Mucosa of gallbladder (tissue), 1 donor: Measurements from ENCODE around the gene USP25. TPM values are rescaled to one million over a fixed set of nuclear protein-coding genes. Genes with fewer than 3 reads are reported as not detected.
A peak's percentile ranks its signal among the peaks of the same experiment; 100 is the strongest.
"Not testable (repeated sequence)": the region's sequence is repeated elsewhere in the genome, so short reads cannot be mapped to it uniquely, and the experiment has no call there.

Experiments used
- DNase-seq: peaks from one replicate; pipeline ENCODE4 v3.0.0-alpha.2; 2020; ENCODE audit warnings: low spot score
- total RNA-seq: library from RNA; stranded (reverse); gene quantifications from one replicate; pipeline ENCODE4 v1.2.1, GENCODE V29; 2021
- donor health status: DM: no; HTN: no; CAD: no.

USP25 gene
- total RNA-seq, 1 donor from 2014 or later = 36.6 TPM

DNA sequence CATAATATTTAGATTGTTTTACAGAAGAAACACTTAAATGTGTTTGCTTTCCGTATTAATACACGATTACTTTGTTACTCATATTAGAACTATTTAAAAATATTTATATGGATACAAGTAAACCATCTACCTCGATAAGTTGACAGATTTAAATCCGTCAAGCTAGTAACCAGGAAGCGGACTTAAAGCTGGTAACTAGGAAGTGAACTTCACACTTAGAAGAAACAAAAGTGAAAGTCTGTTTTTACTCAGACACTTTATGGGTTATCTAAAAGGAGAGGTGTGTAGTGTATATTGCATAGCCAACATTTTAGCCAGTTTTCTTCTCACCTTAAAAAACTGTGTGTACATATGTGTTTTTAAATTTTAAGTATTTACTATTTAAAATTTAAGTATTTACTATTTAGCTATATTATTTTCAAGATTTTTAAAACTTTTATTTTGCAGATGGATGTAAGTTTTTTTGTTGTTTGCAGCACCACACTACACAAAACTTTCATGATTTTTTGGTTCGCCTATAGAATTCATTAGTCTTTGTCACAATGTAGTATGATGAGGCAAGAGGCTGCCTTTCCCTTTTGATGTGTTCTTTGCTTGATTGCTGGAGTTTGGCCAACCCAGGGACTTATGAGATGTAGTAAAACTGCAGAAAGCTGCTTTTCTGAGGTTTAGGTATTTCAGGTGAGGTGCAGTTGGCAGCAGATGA is 2.7 kb downstream of the USP25 start:
- no peak for DNase-seq

- no peak for DNase-seq
Observed at GRCh38 chr21:15732996-15733329, 3.2 kb downstream of the USP25 start.

- DNase-seq = no peak
Observed at GRCh38 chr21:15735409-15735808, 5.6 kb downstream of the USP25 start.

- DNase-seq = not testable (repeated sequence)
Observed at GRCh38 chr21:15735931-15736330, 6.1 kb downstream of the USP25 start.

DNA sequence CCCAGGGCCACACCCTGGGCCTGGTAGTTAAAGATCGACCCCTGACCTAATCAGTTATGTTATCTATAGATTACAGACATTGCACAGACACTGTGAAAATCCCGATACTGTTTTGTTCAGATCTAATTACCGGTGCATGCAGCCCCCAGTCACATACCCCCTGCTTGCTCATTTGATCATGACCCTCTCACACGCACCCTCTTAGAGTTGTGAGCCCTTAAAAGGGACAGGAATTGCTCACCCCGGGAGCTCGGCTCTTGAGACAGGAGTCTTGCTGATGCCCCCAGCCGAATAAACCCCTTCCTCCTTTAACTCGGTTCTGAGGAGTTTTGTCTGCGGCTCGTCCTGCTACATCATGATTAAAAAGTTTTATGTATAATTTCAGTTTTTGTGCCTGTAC is 9.0 kb downstream of the USP25 start:
- DNase-seq = not testable (repeated sequence)

GRCh38 chr21:15740383-15740782 is 10.6 kb downstream of the USP25 start:
- DNase-seq = no peak

DNA sequence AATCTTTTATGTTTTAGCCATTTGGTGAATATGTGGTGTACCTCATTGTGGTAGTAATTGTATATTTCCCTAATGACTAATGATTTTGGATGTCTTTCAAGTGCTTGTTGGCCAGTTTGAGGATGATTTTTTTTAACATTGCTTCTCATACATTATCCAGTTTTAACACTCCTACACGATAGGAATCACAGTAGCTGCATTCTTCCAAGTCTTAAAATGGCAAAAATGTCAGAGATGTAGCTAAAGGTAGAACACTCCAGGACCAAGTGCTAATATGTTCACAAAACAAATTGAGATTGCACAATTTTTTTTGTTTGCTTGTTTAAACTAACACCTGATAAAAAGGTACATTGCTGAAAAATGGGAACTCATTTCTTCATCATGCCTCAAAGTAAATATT is 11.7 kb downstream of the USP25 start:
- DNase-seq = no peak

- DNase-seq = no peak
Observed at GRCh38 chr21:15742052-15742670, 12.4 kb downstream of the USP25 start.

GRCh38 chr21:15742694-15743093 is 12.9 kb downstream of the USP25 start:
- no peak for DNase-seq

DNA sequence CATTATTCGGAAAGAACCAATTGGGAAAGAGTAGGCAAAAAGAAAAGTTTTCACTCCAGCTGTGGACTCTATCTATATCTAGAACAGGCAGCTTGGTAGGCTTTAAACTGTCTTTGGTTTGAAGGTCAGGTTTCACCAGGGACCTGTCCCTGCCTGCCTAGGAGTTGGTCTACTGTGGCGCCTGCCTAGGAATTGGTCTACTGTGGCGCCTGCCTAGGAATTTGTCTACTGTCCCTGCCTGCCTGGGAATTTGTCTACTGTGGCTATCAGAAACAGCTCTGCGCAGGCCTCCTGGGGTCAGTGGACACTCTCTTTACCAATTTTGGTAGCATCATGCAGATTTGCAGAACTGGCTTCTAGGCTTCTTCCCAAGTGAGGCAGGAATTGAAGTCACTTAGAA is 13.8 kb downstream of the USP25 start:
- DNase-seq = no peak

DNA sequence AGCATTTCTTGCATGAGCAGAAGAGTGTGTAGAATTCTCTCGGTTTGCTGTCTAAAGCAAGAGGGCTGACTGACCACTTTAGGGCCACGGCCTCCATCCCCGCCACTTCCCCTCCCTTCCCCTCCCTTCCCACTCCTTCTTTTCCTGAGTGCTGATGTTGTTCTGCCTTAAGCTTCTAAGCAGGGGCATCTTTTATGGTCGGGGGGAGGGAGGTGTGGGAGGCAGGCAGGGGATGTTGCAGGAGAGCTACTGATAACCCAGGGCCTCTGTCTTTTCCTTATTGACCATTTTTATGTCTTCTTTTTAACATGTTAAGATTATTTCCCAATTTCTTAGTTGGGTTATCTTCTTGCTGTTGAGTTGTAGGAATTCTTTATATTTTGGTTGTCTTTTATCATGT is 15.1 kb downstream of the USP25 start:
- DNase-seq = no peak

- no peak for DNase-seq
Observed at GRCh38 chr21:15748586-15748985, 18.8 kb downstream of the USP25 start.

DNA sequence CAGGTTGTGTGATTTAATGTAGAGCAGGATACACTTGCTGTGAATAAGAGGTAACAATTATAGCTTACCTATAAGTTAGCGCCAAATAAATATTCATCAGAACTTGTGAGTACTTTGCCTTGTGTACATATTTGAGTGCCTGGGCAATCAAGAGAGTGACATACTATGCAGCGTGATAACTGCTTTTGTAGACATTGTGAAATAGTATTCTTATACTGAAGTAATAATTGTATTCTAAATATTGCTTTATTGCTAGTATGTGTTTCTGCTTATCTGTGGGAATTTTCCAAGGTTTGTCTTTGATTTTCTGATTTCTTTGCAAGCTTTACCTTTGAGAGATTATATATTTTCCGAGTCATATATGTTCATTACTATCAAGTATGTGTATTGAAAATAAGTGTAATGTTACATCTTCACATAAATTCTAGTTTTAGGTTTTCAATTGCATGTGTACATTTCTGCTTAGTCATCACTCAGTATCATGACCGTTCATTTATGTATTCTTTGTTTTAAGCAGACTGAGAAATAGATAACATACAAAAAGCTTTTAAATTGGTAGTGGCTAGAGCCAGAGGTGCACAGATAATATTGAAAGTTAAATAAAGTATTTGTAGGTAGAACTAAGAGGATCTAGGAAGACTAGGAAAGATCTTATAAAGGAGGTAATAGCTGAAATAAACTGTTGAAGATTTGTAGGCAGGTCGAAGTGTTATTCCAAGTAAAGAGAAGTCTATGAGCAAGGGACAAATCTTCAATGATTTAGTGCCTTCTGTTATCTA is 19.5 kb downstream of the USP25 start:
- no peak for DNase-seq

DNA sequence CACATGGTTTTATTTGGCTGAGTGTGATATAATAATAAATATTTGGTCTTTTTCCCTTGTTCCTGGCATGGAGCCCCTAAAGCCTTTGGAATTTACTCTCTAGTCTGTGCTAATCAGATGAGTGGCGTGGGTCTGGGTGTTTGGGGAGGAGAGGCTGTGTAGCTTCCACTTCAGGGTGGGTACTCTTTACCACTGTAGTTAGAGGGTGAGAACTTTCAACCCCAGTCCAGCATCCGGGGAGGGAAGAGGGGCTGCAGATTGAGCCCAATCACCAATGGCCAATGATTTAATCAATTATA is 20.0 kb downstream of the USP25 start:
- no peak for DNase-seq

DNA sequence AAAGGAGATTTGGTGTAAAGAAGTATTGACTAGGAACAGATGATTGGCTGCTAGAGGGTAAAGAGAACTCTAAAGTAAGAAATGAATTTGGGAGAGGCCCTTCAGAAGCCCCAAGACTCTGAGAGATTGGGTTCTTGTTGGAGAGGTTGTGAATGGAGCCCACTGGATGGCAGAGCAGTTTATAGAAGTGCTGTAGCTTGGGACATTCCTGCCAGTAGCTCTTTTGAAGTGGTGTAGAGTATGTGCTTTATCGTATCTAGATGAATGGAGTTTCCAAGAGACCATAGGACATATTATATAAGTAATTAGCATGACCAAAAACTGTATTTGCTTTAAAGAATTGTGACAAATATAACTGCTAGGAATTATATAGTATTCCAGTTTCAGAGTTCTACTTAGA is 21.3 kb downstream of the USP25 start:
- DNase-seq = no peak

- no peak for DNase-seq
Observed at GRCh38 chr21:15751546-15751945, 21.8 kb downstream of the USP25 start.

- no peak for DNase-seq
Observed at GRCh38 chr21:15752763-15753407, 23.1 kb downstream of the USP25 start.

- DNase-seq = no peak
Observed at GRCh38 chr21:15753741-15754140, 24.0 kb downstream of the USP25 start.

- DNase-seq = no peak
Observed at GRCh38 chr21:15754640-15755039, 24.9 kb downstream of the USP25 start.

DNA sequence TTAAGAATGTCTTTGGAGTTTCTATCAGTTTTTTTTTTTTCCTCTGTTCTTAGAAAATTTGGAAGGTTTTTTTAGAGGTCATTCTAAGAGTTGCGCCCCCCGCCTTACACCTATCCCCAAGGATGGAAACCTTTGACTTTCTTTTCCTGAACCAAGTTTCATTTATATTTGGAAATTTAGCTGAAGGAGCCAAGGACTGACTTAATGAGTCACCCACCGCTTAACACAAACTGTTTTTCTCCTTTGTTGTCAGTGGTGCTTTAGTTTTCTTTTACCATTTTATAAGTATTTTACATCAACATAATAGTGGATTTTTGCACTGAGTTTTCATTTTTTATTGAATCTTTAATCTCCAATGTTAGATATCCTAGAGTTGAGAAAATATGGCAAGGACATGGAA is 25.3 kb downstream of the USP25 start:
- no peak for DNase-seq

DNA sequence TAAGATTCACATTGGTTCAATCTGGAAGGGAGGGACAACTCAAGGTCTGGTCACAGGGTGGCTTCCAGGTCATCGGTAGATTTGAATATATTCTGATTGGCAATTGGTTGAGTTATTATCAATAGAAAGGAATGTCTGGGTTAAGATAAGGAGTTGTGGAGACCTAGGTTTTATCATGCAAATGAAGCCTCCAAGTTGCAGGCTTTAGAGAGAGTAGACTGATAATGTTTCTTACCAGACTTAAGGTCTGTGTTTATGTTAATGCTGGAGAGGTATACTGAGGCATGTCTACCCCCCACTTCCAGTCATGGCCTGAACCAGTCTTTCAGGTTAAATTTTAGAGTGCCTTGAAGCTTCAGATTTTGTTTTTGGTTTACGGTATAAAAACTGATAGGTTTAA is 29.7 kb downstream of the USP25 start:
- DNase-seq = no peak

GRCh38 chr21:15761507-15762100 is 31.8 kb downstream of the USP25 start:
- peak; percentile 48 for DNase-seq
